ENCODE data around the gene GNG11.

GRCh38 chr7:93910076-93910994 lies 11.2 kb upstream of the GNG11 start:
- TF ChIP-seq POLR2AphosphoS5 (IDR thresholded peaks at IDR 0.05; ENCODE audit: low read depth, low read length) (no peak), SIN3A (IDR thresholded peaks at IDR 0.05; ENCODE audit: borderline replicate concordance, insufficient read depth, low read length) (no peak), FOXP2 (optimal IDR thresholded peaks at IDR 0.05; ENCODE audit: borderline replicate concordance, extremely low read depth, extremely low read length, insufficient read depth) (no peak), TAF1 (IDR thresholded peaks at IDR 0.05; ENCODE audit: borderline replicate concordance, insufficient read depth, low read length) (no peak)
- TF ChIP-seq, protein P1, sequence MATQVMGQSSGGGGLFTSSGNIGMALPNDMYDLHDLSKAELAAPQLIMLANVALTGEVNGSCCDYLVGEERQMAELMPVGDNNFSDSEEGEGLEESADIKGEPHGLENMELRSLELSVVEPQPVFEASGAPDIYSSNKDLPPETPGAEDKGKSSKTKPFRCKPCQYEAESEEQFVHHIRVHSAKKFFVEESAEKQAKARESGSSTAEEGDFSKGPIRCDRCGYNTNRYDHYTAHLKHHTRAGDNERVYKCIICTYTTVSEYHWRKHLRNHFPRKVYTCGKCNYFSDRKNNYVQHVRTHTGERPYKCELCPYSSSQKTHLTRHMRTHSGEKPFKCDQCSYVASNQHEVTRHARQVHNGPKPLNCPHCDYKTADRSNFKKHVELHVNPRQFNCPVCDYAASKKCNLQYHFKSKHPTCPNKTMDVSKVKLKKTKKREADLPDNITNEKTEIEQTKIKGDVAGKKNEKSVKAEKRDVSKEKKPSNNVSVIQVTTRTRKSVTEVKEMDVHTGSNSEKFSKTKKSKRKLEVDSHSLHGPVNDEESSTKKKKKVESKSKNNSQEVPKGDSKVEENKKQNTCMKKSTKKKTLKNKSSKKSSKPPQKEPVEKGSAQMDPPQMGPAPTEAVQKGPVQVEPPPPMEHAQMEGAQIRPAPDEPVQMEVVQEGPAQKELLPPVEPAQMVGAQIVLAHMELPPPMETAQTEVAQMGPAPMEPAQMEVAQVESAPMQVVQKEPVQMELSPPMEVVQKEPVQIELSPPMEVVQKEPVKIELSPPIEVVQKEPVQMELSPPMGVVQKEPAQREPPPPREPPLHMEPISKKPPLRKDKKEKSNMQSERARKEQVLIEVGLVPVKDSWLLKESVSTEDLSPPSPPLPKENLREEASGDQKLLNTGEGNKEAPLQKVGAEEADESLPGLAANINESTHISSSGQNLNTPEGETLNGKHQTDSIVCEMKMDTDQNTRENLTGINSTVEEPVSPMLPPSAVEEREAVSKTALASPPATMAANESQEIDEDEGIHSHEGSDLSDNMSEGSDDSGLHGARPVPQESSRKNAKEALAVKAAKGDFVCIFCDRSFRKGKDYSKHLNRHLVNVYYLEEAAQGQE (IDR thresholded peaks at IDR 0.05; ENCODE audit: insufficient read depth in 1 of 2, low read depth in 2 of 2, low read length in 2 of 2), result no peak
